Measurements from ENCODE around the gene NTNG1.

- TF ChIP-seq POLR2A (IDR thresholded peaks at IDR 0.05; ENCODE audit: control extremely low read depth in 1 of 2, low read depth in 2 of 2, low read length in 2 of 2) (no peak), YY1 (IDR thresholded peaks at IDR 0.05; ENCODE audit: low read depth, low read length) (no peak), POLR2AphosphoS5 (IDR thresholded peaks at IDR 0.05; ENCODE audit: low read depth, low read length) (no peak), USF2 (IDR thresholded peaks at IDR 0.05; ENCODE audit: low read length) (no peak)
Observed at GRCh38 chr1:107454791-107455190, 314.0 kb downstream of the NTNG1 start.
